ENCODE data around the gene NDUFAF2.
"Not testable (repeated sequence)": the region's sequence is repeated elsewhere in the genome, so short reads cannot be mapped to it uniquely, and the experiment has no call there.

Gene NDUFAF2

GRCh38 chr5:61052882-61053281 is 107.9 kb downstream of the NDUFAF2 start:
- no peak for DNase-seq

DNA sequence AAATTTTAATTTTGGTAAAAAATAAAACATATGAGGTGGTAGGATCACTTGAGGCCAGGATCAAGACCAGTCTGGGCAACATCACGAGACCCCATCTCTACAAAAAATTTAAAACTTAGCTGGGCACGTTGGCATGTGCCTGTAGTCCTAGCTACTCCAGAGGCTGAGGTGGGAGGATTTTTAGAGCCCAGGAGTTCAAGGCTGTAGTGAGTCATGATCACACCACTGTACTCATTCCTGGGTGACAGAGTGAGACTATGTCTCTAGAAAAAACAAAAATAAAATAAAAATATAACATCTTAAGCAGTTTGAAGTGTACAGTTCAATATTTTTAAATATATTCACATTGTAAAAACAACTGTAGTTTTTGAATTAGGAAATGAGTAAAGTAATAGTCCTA is 108.9 kb downstream of the NDUFAF2 start:
- DNase-seq = no peak

DNA sequence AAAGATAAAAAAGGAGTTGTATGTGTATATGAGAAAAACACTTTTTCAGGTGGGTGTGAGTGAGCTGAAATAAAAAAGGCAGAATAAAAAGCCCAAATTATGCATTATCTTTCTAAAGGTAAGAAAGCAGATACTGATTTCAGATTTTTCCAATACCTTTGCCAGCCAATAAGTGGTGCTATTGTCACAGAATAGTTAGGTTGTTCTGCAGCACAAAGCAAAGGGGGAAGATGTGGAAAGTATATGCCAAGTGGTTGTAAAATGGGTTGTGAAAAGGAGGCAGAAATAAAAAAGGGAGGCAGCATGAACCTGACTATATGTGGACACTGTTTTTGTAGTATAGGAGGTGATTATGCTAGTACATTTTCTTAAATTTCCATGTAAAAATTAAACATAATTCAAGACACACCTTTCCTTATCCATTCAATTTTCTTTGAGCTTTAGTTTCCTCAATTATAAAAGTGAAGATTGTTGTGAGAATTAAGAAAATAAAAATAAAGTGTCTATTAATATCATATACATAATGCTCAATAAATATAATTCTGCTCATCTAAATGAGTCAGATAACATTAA is 110.5 kb downstream of the NDUFAF2 start:
- DNase-seq = no peak

GRCh38 chr5:61059499-61059898 is 114.5 kb downstream of the NDUFAF2 start:
- no peak for DNase-seq

DNA sequence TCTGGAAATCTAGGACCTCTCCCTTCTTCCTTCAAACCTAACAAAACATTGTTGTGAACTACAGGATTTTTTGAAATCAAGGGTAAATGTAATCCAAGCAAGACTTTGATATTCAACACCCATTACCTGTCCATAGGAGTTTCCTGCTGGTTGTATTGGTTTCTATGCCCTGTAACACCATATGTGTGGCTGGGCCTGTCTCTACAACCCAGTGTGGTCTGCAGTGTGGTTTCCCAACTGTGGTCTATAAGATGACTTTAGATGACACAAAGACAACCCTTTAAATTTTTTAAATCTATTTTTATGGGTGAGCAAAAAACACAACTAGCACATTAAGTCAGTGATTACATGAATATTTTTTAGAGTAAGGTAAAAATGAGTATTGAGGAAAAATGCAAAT is 124.1 kb downstream of the NDUFAF2 start:
- no peak for DNase-seq

GRCh38 chr5:61071526-61071925 is 126.5 kb downstream of the NDUFAF2 start:
- DNase-seq = no peak

GRCh38 chr5:61076626-61077025 is 131.6 kb downstream of the NDUFAF2 start:
- DNase-seq = no peak

DNA sequence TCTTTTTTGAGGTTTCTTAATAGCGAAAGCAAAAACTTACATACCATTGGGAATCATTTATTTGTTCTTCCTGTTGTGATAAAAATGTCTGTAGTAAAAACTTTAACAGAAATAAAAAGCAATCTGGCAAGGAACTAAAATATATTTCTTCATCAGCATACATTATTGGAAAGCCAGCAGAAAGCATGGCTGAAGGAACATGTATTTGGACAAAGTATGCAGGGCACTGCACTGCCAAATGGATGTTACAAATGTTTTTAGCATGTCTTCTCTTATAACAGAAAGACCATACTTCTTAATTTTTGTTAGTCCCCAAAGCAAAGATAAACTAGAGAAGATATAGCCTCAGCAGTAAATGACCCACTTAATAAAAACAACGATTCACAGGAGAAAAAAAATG is 136.7 kb downstream of the NDUFAF2 start:
- DNase-seq = no peak

DNA sequence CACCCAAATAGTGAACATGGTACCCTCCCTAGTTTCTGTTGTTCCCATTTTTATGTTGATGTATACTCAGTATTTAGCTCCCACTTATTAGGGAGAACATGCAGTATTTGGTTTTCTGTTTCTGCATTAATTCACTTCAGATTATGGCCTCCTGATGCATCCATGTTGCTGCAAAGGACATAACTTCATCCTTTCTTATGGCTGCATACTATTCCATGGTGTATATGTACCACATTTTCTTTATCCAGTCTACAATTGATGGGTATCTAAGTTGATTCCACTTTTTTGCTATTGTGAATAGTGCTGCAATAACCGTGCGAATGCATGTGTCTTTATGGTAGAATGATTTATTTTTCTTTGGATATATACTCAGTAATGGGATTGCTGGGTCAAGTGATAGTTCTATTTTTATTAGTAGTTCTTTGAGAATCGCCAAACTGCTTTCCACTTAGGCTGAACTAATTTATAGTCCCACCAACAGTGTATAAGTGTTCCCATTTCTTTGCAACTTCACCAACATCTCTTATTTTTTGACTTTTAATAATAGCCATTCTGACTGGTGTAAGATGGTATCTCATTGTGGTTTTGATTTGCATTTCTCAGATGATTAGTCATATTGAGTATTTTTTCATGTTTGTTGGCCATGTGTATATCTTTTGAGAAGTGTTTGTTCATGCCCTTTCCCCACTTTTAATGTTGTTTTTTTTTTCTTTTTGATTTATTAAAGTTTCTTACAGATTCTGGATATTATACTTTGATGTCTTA is 137.7 kb downstream of the NDUFAF2 start:
- DNase-seq = no peak

- no peak for DNase-seq
Observed at GRCh38 chr5:61084658-61085057, 139.7 kb downstream of the NDUFAF2 start.

GRCh38 chr5:61085885-61086284 is 140.9 kb downstream of the NDUFAF2 start:
- no peak for DNase-seq

- no peak for DNase-seq
Observed at GRCh38 chr5:61087921-61088320, 142.9 kb downstream of the NDUFAF2 start.

- no peak for DNase-seq
Observed at GRCh38 chr5:61089351-61089750, 144.3 kb downstream of the NDUFAF2 start.

GRCh38 chr5:61093046-61093771 is 148.2 kb downstream of the NDUFAF2 start:
- DNase-seq = not testable (repeated sequence)

DNA sequence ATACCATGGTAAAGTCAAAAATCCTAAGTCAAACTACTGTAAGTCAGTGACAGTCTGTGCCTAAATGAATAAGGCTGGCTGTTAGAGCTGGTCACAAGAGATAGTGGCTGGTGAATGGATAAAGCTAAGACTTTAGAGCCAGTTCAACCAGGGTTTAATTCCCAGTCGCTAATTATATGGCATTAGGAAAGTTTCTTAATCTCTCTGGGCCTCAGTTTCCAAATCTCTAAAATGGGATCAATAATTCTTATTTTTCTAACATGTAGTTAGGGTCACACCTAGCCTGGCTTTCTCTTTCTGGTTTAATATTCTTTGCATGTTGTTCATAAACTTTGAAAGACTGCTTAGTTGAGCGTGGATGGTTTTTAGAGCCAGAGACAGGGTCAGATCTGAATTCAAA is 152.5 kb downstream of the NDUFAF2 start:
- DNase-seq = no peak

DNA sequence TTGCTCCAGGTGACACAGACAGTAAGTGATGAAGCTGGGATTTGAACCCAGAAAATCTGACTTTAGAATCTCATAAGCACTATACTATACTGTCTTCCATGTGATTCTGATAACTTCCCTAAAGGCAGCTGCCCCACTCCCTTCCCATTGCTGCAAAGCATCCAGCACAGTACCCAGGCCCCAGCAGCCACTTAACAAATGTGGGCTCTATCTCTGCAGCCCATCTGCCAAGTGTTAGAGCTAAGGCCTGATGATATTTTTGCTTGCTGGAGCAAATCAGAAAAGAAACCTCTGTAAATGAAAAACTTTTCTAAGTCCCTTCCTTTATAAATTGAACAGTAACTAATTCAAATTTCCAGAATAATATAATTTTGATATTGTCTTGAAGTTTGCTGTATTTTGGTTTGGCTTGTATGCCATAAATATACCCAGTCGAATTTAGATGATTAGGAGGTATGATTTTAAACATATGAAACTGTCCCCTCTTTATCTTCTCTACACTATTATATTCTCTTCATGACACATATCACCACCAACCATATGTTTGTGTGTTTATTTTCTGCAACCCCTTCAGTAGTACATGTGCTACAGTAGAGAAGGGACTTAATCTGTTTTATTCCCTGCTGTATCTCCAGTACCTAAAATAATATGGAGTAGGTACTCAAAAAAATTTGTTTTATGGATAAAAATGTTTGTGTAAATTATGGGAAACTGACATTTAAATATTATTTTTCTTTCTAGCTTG is 153.4 kb downstream of the NDUFAF2 start:
- no peak for DNase-seq

DNA sequence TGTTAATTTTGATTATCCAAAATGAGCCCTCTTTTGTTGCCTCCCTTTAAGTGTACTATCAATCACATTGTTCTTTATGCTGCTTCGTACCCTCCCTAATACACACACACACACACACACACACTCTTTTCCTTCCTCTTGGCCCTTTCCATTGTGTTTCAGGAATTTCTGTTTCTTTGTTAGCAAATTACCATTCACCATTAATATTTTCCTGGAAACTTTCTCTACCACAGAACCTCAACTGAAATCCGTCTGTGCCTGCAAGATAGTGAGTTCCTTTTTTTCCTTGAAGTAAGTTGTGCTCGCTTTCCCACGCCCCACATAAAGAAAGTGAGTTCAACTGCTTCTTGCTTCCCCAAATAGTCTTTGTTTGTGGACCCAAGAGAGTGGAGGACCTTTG is 155.4 kb downstream of the NDUFAF2 start:
- DNase-seq = no peak

DNA sequence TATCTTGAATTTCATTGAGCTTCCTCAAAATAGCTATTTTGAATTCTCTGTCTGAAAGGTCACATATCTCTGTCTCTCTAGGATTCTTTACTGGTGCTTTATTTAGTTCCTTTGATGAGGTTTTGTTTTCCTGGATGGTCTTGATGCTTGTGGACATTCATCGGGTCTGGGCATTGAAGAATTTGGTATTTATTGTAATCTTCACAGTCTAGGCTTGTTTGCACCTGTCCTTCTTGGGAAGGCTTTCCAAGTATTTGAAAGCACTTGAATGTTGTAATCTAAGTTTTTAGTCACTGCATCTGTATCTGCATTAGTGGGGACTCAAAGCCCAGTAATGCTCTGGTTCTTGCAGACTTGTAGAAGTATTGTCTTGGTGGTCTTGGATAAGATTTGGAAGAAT is 169.4 kb downstream of the NDUFAF2 start:
- no peak for DNase-seq

DNA sequence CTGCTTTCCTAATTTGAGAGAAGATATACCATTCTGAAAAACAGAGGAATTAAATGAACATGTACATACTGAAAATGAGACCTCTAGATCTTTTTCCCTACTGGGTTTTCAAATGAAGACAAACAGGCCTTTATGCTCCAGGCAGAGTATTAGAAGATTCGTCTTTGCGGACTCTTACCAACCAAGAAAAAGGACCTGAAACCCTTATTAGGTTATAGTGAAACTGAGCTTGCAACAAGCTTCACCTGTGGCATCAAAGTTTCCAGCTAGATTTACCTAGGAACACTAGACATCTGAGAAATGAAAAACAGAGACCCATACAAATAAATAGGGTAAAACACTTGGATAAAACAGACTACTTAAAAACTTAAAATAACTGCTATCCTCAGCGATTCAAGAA is 171.0 kb downstream of the NDUFAF2 start:
- no peak for DNase-seq

- DNase-seq = no peak
Observed at GRCh38 chr5:61119066-61119465, 174.1 kb downstream of the NDUFAF2 start.

GRCh38 chr5:61120534-61120933 is 175.5 kb downstream of the NDUFAF2 start:
- DNase-seq = no peak

- no peak for DNase-seq
Observed at GRCh38 chr5:61123145-61123544, 178.1 kb downstream of the NDUFAF2 start.

- no peak for DNase-seq
Observed at GRCh38 chr5:61130289-61130688, 185.3 kb downstream of the NDUFAF2 start.

GRCh38 chr5:61132559-61132958 is 187.6 kb downstream of the NDUFAF2 start:
- no peak for DNase-seq
